Fibroblast of pulmonary artery (primary cell): ENCODE results near the gene ACOT7.

Experiments used
- DNase-seq: peaks from one replicate; pipeline ENCODE4 v3.0.0-alpha.2; 2010; ENCODE audit warnings: low read depth
- H3K4me3 ChIP-seq: replicated peaks from 2 replicates; pipeline ENCODE4 v1.5.1; 2011; ENCODE audit warnings: low read depth, mild to moderate bottlenecking, control low read depth, low read length, moderate library complexity
- CTCF ChIP-seq: IDR thresholded peaks from 2 replicates; pipeline ENCODE4 v1.5.1; 2011; ENCODE audit warnings: mild to moderate bottlenecking, control low read depth, low read length, inconsistent platforms; ENCODE audit errors: missing control alignments

ACOT7 gene

GRCh38 chr1:6260433-6260934 lies 133.1 kb downstream of the ACOT7 start:
- no peak for TF ChIP-seq CTCF
- DNase-seq = no peak
- H3K4me3 ChIP-seq = peak overlapping the region; percentile 59

GRCh38 chr1:6259491-6260362 lies 133.8 kb downstream of the ACOT7 start:
- TF ChIP-seq CTCF = no peak
- DNase-seq = peak; percentile 79
- peak overlapping the region; percentile 59 for H3K4me3 ChIP-seq

- no peak for TF ChIP-seq CTCF
- H3K4me3 ChIP-seq = no peak overlapping the region
- DNase-seq = no peak
Observed at GRCh38 chr1:6258675-6259074, 134.9 kb downstream of the ACOT7 start.

GRCh38 chr1:6257541-6258069 lies 136.0 kb downstream of the ACOT7 start:
- no peak for TF ChIP-seq CTCF
- H3K4me3 ChIP-seq = no peak overlapping the region
- no peak for DNase-seq

GRCh38 chr1:6256645-6257044 lies 136.9 kb downstream of the ACOT7 start:
- no peak for DNase-seq
- H3K4me3 ChIP-seq = no peak overlapping the region

GRCh38 chr1:6254691-6255090 lies 138.9 kb downstream of the ACOT7 start:
- H3K4me3 ChIP-seq = no peak overlapping the region
- DNase-seq = no peak
- no peak for TF ChIP-seq CTCF

More at GRCh38 chr1:6256645-6257044, 136.9 kb downstream of the ACOT7 start:
- TF ChIP-seq CTCF = no peak

- no peak overlapping the region for H3K4me3 ChIP-seq
- TF ChIP-seq CTCF = no peak
- DNase-seq = no peak
Observed at GRCh38 chr1:6253380-6253779, 140.2 kb downstream of the ACOT7 start.
